ENCODE results near the gene WLS.

GRCh38 chr1:68140536-68140935, 91.8 kb downstream of the WLS start:
- TF ChIP-seq CTCF (IDR thresholded peaks at IDR 0.05) (no peak), POLR2AphosphoS5 (IDR thresholded peaks at IDR 0.05; ENCODE audit: insufficient read depth in 1 of 2, low read depth in 1 of 2) (no peak)

All from vagina (tissue), 2 donors.